ENCODE data around the gene OLFML2A.
"Not testable (repeated sequence)": the region's sequence is repeated elsewhere in the genome, so short reads cannot be mapped to it uniquely, and the experiment has no call there.

OLFML2A gene

DNA sequence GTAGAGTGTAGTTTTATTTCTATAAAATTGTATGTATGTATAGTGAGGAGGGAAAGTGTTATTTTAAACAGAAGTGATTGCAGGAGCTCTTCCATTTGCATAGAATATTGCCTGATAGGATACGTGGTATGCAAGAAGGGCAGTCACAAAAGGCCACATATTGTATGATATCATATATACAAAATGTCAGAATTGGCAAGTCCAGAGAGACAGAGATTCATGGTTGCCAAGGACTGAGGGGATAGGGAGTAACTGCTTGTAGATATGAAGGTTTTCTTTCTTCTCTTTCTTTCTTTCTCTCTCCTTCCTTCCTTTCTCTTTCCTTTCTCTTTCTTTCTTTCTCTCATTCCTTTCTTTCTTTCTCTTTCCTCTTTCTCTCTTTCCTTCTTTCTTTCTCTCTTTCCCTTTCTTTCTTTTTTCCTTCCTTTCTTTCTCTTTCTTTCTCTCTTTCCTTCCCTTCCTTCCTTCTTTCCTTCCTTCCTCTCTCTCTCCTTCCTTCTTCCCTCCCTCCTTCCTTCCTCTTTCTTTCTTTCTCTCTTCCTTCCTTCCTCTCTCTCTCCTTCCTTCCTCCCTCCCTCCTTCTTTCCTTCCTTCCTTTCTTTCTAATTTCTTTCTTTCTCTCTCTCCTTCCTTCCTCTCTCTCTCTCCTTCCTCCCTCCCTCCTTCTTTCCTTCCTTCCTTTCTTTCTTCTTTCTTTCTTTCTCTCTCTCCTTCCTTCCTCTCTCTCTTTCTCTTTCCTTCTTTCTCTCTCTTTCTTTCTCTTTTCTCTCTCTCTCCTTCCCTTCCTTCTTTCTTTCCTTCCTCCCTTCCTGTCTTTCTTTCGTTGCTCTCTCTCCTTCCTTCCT, 51.8 kb downstream of the OLFML2A start:
- no peak for DNase-seq (ENCODE audit: low read depth in 2 of 2)

DNA sequence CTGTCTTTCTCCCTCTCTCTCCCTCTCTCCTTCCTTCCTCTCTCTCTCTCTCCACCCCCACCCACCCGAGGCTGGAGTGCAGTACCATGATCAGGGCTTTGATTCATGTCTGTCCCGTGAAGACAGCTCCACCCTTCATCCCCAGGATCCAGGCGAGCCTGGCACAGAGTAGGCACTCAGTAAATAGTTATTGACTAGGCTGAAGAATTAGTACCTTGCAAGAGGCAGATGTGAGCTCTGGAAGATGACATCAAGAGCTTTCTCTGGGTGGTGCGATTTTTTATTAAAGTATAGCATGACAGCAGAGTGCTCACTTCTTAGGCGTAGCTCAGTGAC, 52.4 kb downstream of the OLFML2A start:
- no peak for DNase-seq (ENCODE audit: low read depth in 2 of 2)

DNA sequence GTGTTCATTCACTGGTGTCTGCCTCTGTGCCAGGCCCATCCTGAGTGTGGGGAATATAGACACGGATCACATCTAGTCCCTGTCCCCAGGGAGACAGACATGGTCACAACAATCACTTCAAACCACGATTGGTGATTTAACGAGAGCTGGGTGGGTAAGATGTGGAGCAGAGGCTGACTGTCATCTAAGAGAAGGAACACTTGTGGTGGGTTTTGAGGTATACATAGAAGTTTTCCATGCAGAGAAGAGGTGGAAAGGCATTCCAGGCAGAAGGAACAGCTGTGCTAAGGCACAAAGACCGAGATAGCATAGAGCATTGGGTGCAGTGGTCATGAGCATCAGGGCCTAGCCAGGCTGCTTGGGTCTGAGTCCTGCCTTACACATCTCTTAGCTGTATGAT, 53.7 kb downstream of the OLFML2A start:
- no peak for DNase-seq (ENCODE audit: low read depth in 2 of 2)

DNA sequence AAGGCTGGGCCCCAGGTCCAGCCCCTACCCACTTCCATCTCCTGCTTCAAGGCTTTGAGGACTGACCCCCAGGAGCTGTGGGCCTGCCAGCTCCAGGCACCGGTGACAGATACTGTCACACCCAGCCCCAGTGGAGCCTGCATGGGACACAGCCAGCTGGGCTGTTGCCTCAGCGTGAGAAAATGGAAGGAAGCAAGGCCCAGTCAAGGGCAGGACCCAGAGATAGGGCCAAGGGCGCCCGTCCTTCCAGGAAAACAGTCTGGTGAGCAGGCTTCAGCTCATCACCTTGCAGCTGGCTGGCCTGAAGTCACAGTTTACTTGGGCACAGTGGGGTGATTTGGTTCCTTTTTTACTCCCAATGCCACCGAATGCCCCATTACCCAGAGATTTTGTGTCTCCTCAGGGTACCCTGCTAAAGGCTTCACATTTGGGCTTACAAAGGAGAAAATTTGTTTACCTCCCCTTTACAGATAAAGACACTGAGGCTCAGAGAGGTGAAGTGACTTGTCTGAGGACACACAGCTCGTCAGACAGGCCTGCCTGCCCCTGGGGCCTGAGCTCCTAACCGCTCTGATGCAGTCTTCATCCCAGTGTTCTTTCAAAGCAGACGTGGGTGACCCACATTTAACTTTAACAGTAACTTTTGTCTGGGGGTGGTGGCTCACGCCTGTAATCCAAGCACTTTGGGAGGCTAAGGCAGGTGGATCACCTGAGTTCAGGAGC, 54.9 kb downstream of the OLFML2A start:
- no peak for DNase-seq (ENCODE audit: low read depth in 2 of 2)

DNA sequence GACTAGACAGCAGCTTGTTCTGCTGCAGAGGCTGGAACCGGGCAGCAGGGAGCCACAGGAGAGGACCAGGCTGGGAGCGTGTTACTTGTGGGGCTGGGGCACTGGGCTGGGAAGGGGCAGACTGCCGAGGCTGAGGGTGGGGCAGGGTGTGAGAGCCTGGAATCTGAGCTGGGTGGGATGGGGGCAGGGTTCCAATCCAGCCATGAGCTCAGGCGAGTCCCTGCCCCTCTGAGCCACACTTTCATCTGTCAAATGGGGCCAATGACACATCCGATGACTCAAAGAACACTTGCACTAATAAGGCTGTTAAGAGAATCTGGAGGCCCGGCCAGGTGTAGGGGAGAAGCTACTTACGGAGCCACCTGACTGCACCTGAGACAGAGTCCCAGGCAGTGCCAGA, 57.7 kb downstream of the OLFML2A start:
- no peak for DNase-seq (ENCODE audit: low read depth in 2 of 2)

DNA sequence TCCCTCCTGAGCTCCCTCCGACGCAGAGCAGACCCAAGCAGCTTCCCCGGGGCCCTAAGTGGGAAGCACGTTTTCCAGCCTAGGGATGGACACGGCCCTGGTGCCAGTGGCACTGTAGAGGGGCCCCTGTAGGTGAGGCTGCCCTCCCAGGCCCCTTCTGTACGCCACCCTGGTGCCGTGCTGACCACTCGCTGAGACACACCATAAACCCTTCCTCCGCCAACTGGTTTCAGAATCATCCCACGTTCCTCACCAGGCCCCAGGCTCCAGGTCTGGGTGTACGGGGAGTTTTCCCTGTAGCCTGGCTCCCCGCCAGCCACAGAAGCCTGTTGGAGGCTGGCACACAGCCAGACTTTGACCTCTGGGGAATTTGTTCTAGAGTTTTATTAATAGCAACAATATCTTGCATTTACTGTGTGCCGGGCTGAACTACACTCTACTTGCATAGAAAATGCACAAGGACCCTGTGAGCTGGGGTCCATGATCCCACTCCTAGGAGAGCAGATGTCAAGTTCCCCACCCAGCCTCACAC, 58.2 kb downstream of the OLFML2A start:
- no peak for DNase-seq (ENCODE audit: low read depth in 2 of 2)

DNA sequence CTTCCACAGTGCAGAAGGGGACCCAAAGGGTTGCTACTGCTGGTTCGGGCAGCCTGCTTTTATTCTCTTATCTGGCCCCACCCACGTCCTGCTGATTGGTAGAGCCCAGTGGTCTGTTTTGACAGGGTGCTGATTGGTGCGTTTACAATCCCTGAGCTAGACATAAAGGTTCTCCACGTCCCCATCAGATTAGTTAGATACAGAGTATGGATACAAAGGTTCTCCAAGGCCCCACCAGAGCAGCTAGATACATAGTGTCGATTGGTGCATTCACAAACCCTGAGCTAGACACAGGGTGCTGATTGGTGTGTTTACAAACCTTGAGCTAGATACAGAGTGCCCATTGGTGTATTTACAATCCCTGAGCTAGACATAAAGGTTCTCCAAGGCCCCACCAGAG, 61.2 kb downstream of the OLFML2A start:
- DNase-seq (ENCODE audit: low read depth in 2 of 2) = not testable (repeated sequence)

DNA sequence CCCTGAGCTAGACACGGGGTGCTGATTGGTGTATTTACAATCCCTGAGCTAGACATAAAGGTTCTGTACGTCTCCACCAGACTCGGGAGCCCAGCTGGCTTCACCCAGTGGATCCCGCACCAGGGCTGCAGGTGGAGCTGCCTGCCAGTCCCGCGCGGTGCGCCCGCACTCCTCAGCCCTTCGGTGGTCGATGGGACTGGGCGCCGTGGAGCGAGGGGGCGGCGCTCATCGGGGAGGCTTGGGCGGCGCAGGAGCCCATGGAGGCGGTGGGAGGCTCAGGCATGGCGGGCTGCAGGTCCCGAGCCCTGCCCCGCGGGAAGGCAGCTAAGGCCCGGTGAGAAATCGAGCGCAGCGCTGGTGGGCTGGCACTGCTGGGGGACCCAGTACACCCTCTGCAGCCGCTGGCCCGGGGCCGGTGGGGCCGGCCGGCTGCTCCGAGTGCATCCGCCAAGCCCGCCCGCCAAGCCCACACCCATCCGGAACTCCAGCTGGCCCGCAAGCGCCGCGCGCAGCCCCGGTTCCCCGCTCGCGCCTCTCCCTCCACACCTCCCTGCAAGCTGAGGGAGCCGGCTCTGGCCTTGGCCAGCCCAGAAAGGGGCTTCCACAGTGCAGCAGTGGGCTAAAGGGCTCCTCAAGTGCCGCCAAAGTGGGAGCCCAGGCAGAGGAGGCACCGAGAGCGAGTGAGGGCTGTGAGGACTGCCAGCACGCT, 61.8 kb downstream of the OLFML2A start:
- DNase-seq (ENCODE audit: low read depth in 2 of 2) = not testable (repeated sequence)

DNA sequence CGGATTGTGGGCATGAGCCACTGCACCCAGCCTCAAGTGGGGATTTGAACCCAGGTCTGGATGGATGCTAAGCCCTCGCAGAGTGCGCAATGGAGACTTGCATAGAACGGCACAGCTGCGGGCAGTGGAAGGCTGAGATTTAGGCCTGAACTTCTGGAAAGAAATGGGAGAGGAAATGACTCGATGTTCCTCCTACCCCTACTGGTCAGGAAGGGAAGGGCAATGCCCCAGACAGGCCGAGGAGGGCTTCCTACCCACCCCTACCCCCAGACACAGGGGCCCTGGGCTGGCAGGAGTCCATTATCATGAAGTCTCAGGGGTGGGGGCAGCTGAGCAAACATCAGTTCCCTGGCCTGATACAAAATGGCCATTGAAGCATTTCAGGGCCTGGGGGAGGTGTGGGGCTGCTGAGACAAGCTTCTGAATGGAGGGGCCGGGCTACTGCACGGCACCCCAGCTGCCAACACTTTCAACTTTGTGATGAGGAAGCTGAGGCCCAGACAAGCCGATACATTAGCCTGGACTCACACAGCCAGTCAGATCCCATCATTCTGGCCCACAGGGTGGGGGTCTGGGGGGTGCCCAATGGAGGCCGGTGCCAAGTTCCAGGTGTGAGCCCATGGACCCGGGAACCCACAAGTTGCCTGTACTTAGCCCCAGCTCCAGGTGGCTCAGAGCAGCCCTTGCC, 62.8 kb downstream of the OLFML2A start:
- no peak for DNase-seq (ENCODE audit: low read depth in 2 of 2)

DNA sequence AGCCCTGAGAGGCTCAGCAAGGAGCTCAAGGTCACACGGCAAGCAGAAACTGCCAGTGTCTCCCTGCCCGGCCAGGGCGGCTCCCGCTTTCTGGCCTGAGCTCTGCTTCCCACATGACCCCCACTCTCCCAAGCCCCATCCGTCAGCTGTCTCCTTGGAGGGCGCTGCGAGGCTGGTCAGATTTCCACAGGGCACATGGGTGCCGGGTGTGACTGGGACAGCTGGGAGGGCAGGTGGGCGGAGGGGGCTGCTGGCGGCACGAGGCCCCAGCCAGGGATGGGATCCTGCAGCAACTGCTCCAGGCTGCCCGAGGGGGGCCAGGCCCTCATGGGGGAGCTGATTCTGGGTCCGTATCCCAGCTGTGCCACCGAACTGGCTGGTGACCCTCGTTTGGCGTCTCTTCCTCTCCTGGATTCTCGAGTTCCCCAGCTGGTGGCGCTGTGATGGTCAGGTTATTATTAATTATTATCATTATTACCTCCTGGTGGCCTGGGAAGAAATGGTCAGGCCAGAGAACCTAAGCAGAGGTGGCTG, 63.4 kb downstream of the OLFML2A start:
- no peak for DNase-seq (ENCODE audit: low read depth in 2 of 2)

DNA sequence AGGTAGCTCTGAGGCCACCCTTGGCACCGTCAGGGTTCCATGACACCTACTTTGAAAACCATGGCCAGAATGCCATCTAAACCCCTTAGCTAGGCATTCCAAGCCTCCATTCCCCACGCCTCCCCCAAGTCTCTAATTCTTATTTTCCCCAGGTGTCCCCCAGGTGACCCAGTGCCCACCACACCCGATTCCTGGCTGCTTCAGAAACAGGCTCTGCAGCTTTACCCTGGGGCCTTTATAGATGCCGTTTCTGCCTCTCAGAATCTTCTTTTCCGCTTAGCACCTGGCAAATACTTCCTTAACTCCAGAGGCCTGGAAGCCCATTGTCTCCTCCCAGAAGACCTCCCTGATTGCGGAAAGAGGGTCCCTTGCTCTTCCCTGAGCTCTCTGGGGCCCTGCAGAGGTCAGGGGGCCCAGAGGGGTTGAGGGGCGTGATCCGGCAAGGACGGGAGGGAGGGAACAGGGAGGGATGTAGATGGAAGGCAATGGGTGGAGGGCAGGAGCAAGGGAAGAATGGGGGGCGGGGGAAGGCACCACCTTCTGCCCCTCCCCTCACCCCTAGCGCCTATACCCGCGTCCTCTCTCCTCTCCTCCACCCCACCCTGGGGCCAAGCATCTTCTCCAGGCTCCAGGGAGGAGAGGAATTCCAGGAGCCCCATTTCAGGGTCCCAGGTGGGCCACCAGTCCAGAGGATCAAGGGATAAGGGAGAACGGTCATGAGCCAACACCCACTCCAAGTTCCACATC, 64.3 kb downstream of the OLFML2A start:
- no peak for DNase-seq (ENCODE audit: low read depth in 2 of 2)

DNA sequence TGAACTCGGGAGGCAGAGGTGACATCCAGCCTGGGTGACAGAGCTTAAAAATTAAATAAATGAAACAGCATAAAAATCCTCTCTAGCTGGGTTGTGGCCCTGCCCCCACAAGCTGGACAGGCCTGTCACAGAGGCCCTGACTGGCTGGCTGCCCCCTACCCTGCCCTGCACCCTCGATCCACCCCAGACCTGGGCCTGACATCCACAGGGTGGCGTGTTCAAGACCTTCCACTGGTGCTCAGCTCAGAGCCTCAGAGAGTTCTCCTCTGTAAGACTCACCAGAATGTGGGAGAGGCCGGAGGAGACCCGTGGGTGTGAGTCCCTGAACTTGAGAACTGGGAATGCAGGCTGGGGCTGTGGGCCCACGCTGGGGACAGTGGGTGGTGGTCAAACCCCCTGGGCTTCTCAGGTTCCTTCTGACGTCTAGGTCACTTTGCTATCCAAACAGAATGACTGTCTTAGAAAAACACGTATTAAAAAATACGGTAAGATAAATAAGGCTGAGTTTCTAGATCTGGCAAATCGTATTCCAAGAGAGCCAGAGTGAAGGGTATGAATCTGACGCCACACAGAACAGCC, 66.6 kb downstream of the OLFML2A start:
- DNase-seq (ENCODE audit: low read depth in 2 of 2) = no peak

DNA sequence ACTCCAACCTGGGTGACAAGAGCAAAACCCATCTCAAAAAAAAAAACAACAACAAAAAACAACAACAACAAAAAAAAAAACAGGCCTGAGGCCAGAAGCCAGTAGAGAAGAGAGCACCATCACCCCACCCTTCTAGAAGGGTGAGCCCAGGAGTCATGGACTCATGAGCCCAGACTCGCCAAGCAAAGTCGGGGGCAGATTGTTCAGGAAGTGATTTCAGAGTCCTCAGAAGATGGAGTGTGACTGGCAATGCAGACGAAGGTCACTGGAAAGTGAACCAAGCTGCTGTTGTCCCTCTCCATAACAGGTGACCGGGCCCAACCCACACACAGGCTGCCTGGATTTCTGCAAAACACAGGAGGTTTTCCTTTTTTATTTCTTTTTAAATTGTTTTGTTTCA, 67.4 kb downstream of the OLFML2A start:
- no peak for DNase-seq (ENCODE audit: low read depth in 2 of 2)

DNA sequence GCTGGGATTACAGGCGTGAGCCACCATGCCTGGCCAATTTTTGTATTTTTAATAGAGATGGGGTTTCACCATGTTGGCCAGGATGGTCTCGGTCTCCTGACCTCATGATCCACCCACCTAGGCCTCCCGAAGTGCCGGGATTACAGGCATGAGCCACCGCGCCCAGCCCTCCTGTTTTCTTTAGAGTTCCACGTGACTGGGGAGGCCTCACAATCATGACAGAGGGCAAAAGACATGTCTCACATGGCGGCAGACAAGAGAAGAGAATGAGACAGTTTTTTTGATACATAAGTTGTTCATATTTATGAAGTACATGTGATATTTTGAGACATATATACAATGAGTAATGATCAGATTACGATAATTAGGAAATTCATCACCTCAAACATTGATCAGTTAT, 69.5 kb downstream of the OLFML2A start:
- DNase-seq (ENCODE audit: low read depth in 2 of 2) = not testable (repeated sequence)

DNA sequence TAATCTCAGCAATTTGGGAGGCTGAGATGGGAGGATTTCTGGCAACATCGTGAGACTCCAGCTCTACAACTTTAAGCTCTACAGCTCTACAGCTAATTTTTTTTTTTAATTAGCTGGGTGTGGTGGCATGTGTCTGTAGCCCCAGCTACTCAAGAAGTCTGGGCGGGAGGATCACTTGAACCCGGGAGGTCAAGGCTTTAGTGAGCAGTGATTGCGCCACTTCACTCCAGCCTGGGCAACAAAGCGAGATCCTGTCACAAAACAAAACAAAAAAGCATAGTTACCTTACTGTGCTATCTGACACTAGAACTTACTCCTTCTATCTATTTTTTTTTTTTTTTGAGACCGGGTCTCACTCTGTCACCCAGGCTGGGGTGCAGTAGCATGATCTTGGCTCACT, 70.0 kb downstream of the OLFML2A start:
- no peak for DNase-seq (ENCODE audit: low read depth in 2 of 2)

DNA sequence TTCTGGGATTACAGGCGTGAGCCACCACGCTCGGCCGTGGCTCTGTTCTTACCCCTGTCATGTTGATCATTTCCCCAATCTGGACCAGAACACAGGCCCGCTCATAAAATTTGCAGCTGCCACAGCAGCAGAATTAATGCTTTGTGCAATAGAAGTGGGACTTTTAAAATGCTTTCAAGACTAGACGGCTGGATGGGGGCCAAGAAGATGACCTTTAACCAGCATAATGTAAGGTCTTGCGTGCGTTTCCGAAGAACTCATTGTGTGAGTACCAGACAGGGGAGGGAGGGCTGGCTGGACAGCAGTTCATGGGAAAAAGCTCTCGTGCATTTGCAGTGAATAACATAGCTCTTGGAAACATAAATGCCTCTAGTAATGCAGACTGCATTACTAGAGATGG, 72.9 kb downstream of the OLFML2A start:
- no peak for DNase-seq (ENCODE audit: low read depth in 2 of 2)

DNA sequence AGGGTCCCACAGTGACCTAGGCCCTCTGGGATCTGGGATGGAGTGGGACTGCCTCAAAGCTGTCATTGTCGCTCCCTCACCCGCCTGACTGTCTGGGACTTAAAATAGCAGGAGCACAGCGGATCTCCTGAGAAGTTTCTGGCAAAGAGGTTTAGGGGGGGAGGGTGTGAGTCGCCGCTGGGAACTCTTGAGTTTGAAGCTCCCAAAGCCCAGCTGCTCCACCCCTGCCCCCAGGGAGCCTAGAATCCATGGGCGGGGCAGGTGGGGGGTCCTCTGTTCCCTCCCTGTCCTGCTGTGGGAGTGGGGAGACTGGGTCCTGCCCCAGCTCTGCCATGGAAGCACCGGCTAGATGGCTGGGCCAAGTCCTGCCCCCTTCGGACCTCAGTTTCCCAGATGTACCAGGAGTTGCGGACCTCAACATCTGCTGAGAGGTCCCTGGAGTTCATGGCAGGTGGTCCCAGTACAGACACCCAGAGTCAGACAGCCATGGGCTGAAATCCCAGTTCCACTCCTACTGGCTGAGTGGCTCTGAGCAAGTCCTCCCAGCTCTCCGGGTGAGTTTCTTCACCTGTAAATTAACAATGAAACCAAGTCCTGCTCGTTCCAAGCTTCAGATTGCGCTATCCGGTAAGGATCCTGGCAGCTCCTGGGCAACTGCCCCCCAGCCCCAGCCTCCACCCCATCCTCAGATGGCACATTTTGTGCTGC, 75.3 kb downstream of the OLFML2A start:
- DNase-seq (ENCODE audit: low read depth in 2 of 2) = no peak

DNA sequence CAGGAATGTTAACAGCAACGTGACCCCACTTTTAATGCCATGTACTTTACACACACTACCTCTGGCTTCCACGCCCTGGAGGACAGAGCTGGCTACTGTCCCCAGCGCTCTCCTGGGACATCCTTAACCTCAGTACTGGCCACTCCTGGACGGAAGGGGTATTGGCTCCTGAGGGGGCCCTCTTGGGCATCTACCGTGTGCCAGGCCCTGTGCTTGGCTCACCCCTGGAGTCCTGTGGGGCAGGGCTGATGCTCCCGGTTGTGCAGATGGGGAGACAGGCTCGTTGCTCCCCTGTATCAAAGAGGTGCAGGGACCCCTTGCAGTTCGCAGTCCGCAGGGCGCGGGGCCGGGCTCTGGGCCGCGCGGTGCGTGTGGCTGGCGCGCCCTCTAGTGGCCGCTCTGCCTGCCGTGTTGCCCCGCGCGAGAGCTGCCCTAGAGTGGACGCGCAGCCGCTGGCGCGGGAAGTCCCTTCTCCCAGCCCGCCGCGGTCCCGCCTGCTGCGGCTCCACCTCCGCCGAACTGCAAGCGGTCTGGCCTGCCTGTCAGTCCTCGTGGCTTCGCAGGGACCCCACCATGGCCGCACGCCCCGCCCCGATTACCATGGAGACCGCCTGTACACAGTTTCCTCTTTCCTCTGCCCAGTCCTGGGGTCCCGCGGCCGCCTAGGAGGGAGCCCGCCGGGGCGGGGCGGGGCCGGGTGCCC, 76.0 kb downstream of the OLFML2A start, which contains the start of gene WDR38:
TSS of gene WDR38 (plus strand) at position 632 of the 703 bp plus-strand sequence. CDS start 72 bp downstream, outside the sequence.
- DNase-seq (ENCODE audit: low read depth in 2 of 2) = peak; percentile 49 to 50

DNA sequence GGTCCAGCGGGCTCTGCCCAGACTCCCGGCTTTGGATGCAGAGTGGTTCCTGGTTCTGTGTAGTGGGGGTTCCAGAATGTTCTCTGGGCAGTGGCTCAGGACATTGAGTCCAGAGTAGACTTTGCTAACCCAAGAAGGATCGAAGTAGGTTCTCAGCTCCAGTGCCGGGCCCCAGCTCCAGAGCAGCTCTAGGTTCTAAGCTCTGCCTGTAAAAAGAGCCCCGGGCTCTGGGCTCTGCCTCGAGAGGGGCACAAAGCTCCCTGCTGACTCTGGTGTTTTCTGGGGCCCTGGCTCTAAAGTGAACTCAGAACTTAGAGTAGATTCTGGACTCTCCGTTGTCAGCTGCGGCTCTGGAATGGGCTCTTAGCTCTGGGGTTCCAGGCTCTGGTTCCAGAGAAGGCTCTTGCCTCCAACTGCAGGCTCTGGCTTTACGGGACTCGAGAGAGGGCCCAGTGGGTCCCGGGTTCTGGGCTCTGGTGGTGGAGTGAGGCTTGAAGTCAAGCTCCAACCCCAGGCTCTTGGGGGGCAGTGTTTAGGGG, 76.7 kb downstream of the OLFML2A start:
- DNase-seq (ENCODE audit: low read depth in 2 of 2) = no peak

All from stimulated activated CD4-positive, alpha-beta T cell treated with anti-CD3 and anti-CD28 coated beads, Interleukin-1b, Interleukin-23, amount 100 ng/mL, for 1 hour (primary cell).